WTC11 (cell line): ENCODE measurements around the gene BTN2A1.

ENCODE experiments used
- ATF1 ChIP-seq: sonication (generic); formaldehyde crosslinking; IDR thresholded peaks from 2 replicates; pipeline ENCODE4 v1.8.1; 2023; ENCODE audit warnings: mild to moderate bottlenecking, moderate library complexity, missing genetic modification reagents
- ATF2 ChIP-seq: sonication (generic); formaldehyde crosslinking; IDR thresholded peaks from 2 replicates; pipeline ENCODE4 v1.8.1; 2022; ENCODE audit warnings: low read depth, missing genetic modification reagents, borderline replicate concordance
- ATF3 ChIP-seq: sonication (generic); formaldehyde crosslinking; conservative IDR thresholded peaks from 2 replicates; pipeline ENCODE4 v1.8.1; 2022; ENCODE audit warnings: mild to moderate bottlenecking, missing genetic modification reagents
- CTCF ChIP-seq: fragments of 200-600 bp; IDR thresholded peaks from 2 replicates; pipeline ENCODE4 v1.8.0; 2022; ENCODE audit warnings: antibody characterized with exemption
- ELF4 ChIP-seq: sonication (generic); formaldehyde crosslinking; IDR thresholded peaks from 2 replicates; pipeline ENCODE4 v1.8.1; 2022; ENCODE audit warnings: low read depth, mild to moderate bottlenecking, moderate library complexity, missing genetic modification reagents
- FOXJ3 ChIP-seq: sonication (generic); formaldehyde crosslinking; IDR thresholded peaks from 2 replicates; pipeline ENCODE4 v1.9.0; 2021; ENCODE audit warnings: missing genetic modification reagents, mild to moderate bottlenecking, borderline replicate concordance
- FOXP1 ChIP-seq: sonication (generic); formaldehyde crosslinking; IDR thresholded peaks from 2 replicates; pipeline ENCODE4 v1.8.0; 2022; ENCODE audit warnings: missing genetic modification reagents, mild to moderate bottlenecking, moderate library complexity, borderline replicate concordance
- HMGXB4 ChIP-seq: sonication (generic); formaldehyde crosslinking; IDR thresholded peaks from 2 replicates; pipeline ENCODE4 v1.8.1; 2023; ENCODE audit warnings: mild to moderate bottlenecking, moderate library complexity, missing genetic modification reagents
- MAX ChIP-seq: sonication (generic); formaldehyde crosslinking; IDR thresholded peaks from 2 replicates; pipeline ENCODE4 v1.8.0; 2022; ENCODE audit warnings: mild to moderate bottlenecking, missing genetic modification reagents
- PRDM15 ChIP-seq: sonication (generic); formaldehyde crosslinking; IDR thresholded peaks from 2 replicates; pipeline ENCODE4 v1.8.0; 2022; ENCODE audit warnings: missing genetic modification reagents
- TEAD1 ChIP-seq: sonication (generic); formaldehyde crosslinking; IDR thresholded peaks from 2 replicates; pipeline ENCODE4 v1.8.0; 2022; ENCODE audit warnings: mild to moderate bottlenecking, missing genetic modification reagents
- USF1 ChIP-seq: sonication (generic); formaldehyde crosslinking; IDR thresholded peaks from 2 replicates; pipeline ENCODE4 v1.8.0; 2022; ENCODE audit warnings: mild to moderate bottlenecking, missing genetic modification reagents
- ZNF138 ChIP-seq: sonication (generic); formaldehyde crosslinking; conservative IDR thresholded peaks from 2 replicates; pipeline ENCODE4 v1.8.1; 2022; ENCODE audit warnings: mild to moderate bottlenecking, moderate library complexity, missing genetic modification reagents
- ZNF263 ChIP-seq: sonication (generic); formaldehyde crosslinking; IDR thresholded peaks from 2 replicates; pipeline ENCODE4 v1.8.1; 2022; ENCODE audit warnings: low read depth, mild to moderate bottlenecking, moderate library complexity, missing genetic modification reagents

- TF ChIP-seq FOXP1 (CRISPR knock-in tag) (no peak), MAX (CRISPR knock-in tag) (no peak), PRDM15 (CRISPR knock-in tag) (no peak), ZNF263 (CRISPR knock-in tag) (no peak), ELF4 (CRISPR knock-in tag) (no peak), FOXJ3 (CRISPR knock-in tag) (no peak), CTCF (no peak), USF1 (CRISPR knock-in tag) (no peak), HMGXB4 (CRISPR knock-in tag) (no peak), TEAD1 (CRISPR knock-in tag) (no peak), ATF3 (CRISPR knock-in tag) (no peak), ATF2 (no peak), ZNF138 (CRISPR knock-in tag) (no peak), ATF1 (no peak)
Observed at GRCh38 chr6:26471970-26472369, 14.2 kb downstream of the BTN2A1 start.
